ENCODE measurements around the gene ITGB3.

DNA sequence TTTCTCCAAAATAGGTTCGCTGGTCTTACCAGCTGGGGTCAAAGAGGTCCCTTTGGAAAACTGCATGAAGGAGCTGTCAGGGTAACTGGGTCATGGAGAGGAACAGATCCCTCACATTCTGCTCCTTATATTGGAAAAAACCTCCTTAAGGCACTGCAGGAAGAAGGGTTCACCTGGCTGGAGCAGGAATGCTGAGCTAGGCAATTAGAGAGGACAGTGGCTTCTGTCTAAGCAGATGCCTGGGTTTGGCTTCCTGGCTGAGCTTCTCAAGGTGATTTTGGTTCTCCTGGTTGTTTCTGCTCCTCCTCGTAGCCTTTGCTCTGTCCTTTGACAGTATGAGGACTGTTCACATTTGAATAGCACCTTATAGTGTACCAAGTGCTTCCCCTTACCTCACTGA lies 19.6 kb downstream of the ITGB3 start:
- no peak for TF ChIP-seq CTCF (IDR thresholded peaks at IDR 0.05; ENCODE audit: control extremely low read depth in 1 of 3, insufficient read depth in 1 of 3, low read depth in 1 of 3, low read length in 3 of 3)
- no peak for TF ChIP-seq RNF2 (IDR thresholded peaks at IDR 0.05; ENCODE audit: borderline replicate concordance, low read depth, low read length, missing control alignments, poor library complexity, severe bottlenecking)
- no peak for TF ChIP-seq SP2 (IDR thresholded peaks at IDR 0.05; ENCODE audit: low read length)
- no peak for TF ChIP-seq TAF7 (optimal IDR thresholded peaks at IDR 0.05; ENCODE audit: borderline replicate concordance, low read depth, low read length)
- no peak for TF ChIP-seq POLR2A (IDR thresholded peaks at IDR 0.05; ENCODE audit: control extremely low read depth in 1 of 2, low read depth in 2 of 2, low read length in 2 of 2)
